Endothelial cell of umbilical vein (primary cell): ENCODE data around the gene FBXL22. TPM values are rescaled to one million over a fixed set of nuclear protein-coding genes. Genes with fewer than 3 reads are reported as not detected.

Experiments
- BruUV-seq: library from RNA; stranded (reverse); fragments of 400-500 nt; replicated peaks from 2 replicates; lab custom pipeline; 2021; lab: Mats Ljungman, UMichigan
- CTCF ChIA-PET: fragments of 300-600, 350-600 bp; sonication (Branson Sonifier 250); formaldehyde crosslinking; loops from one replicate; lab custom pipeline; 2021; ENCODE audit warnings: antibody characterized with exemption, inconsistent platforms; lab: Charles Lee
- POLR2A ChIA-PET: fragments of 300-600, 350-600 bp; sonication (Branson Sonifier 250); formaldehyde crosslinking; loops from one replicate; lab custom pipeline; 2021; ENCODE audit warnings: antibody characterized with exemption, inconsistent platforms; lab: Charles Lee
- DNase-seq: peaks from one replicate; pipeline ENCODE4 v3.0.0-alpha.2; 2011; ENCODE audit warnings: low read depth, low spot score
- FAIRE-seq: peaks from 2 replicates; lab custom pipeline; 2011; peaks lifted over from hg19 to GRCh38; lab: Jason Lieb, UNC
- H2AFZ ChIP-seq: 2 replicates; pipeline ENCODE4 v1.6.0; 2012; ENCODE audit warnings: low read depth, low read length, control low read depth, inconsistent platforms
- H3K27ac ChIP-seq: 2 replicates; pipeline ENCODE4 v1.5.1; 2011; ENCODE audit warnings: low read depth, mild to moderate bottlenecking, control low read depth, low read length, moderate library complexity; ENCODE audit not compliant: insufficient read depth
- H3K27me3 ChIP-seq, 2 experiments: 2 replicates each; pipeline versions ENCODE4 v1.6.0 to v1.6.1; 2011; ENCODE audit warnings: low read length in 2 of 2, mixed read lengths in 1 of 2; ENCODE audit not compliant: control insufficient read depth in 2 of 2, insufficient read depth in 2 of 2
- H3K36me3 ChIP-seq, 2 experiments: 2 replicates in 1 of 2; 3 replicates in 1 of 2; pipeline ENCODE4 v1.5.1; 2011; ENCODE audit warnings: low read length in 2 of 2, mild to moderate bottlenecking in 1 of 2, moderate library complexity in 1 of 2; ENCODE audit not compliant: control insufficient read depth in 2 of 2, insufficient read depth in 2 of 2; ENCODE audit errors: extremely low read depth in 1 of 2
- H3K4me1 ChIP-seq: 3 replicates; pipeline ENCODE4 v1.5.1; 2011; ENCODE audit warnings: mild to moderate bottlenecking, low read length; ENCODE audit not compliant: control insufficient read depth, insufficient read depth; ENCODE audit errors: extremely low read depth
- H3K4me2 ChIP-seq: 2 replicates; pipeline ENCODE4 v1.6.1; 2011; ENCODE audit warnings: low read length, control low read depth, mixed read lengths; ENCODE audit not compliant: insufficient read depth
- H3K4me3 ChIP-seq, 3 experiments: fragments of 200-600 bp in 1 of 3; sonication (generic), shearing (Covaris generic) in 1 of 3; replicated peaks in 1 of 3; 2 replicates each; pipeline ENCODE4 v1.5.1; 2011 to 2016; ENCODE audit warnings: control low read depth in 3 of 3, low read length in 3 of 3, mild to moderate bottlenecking in 2 of 3, inconsistent platforms in 1 of 3, low read depth in 1 of 3, moderate library complexity in 1 of 3; ENCODE audit not compliant: insufficient read depth in 1 of 3
- H3K79me2 ChIP-seq: 2 replicates; pipeline ENCODE4 v1.6.0; 2012; ENCODE audit warnings: low read length, inconsistent platforms; ENCODE audit not compliant: control insufficient read depth, insufficient read depth
- H3K9ac ChIP-seq: replicated peaks from 2 replicates; pipeline ENCODE3; 2011; ENCODE audit warnings: low read length, control low read depth; ENCODE audit not compliant: insufficient read depth; ENCODE audit errors: extremely low read depth
- H3K9me1 ChIP-seq: replicated peaks from 3 replicates; pipeline ENCODE4 v1.6.0; 2011; ENCODE audit warnings: mild to moderate bottlenecking, low read length; ENCODE audit not compliant: control insufficient read depth, insufficient read depth; ENCODE audit errors: extremely low read depth
- H3K9me3 ChIP-seq: replicated peaks from 2 replicates; pipeline ENCODE4 v1.5.1; 2012; ENCODE audit warnings: low read length, inconsistent platforms; ENCODE audit not compliant: control insufficient read depth, insufficient read depth
- H4K20me1 ChIP-seq: replicated peaks from 2 replicates; pipeline ENCODE3; 2011; ENCODE audit warnings: mild to moderate bottlenecking, low read length; ENCODE audit not compliant: control insufficient read depth, insufficient read depth; ENCODE audit errors: extremely low read depth
- FOS ChIP-seq: IDR thresholded peaks from 2 replicates; pipeline ENCODE4 v1.6.1; 2011; ENCODE audit warnings: mild to moderate bottlenecking, low read length, moderate library complexity, borderline replicate concordance; ENCODE audit not compliant: insufficient read depth
- GATA2 ChIP-seq: IDR thresholded peaks from 2 replicates; pipeline ENCODE4 v1.7.0; 2011; ENCODE audit warnings: low read depth, mild to moderate bottlenecking, moderate library complexity, mixed read lengths, low read length; ENCODE audit not compliant: insufficient read length, insufficient read depth
- MAX ChIP-seq: IDR thresholded peaks from 2 replicates; pipeline ENCODE4 v1.6.1; 2011; ENCODE audit not compliant: insufficient read depth, insufficient read length
- POLR2A ChIP-seq: IDR thresholded peaks from 2 replicates; pipeline ENCODE4 v1.6.1; 2012; ENCODE audit warnings: low read depth, mild to moderate bottlenecking, control low read depth, low read length
- POLR2AphosphoS5 ChIP-seq: IDR thresholded peaks from 2 replicates; pipeline ENCODE4 v1.6.1; 2012; ENCODE audit warnings: low read depth, mild to moderate bottlenecking, control low read depth, low read length, moderate library complexity; ENCODE audit not compliant: insufficient read depth
- dilution Hi-C: fragments of 300-500 bp; cut with MboI; formaldehyde crosslinking; loops from one replicate; pipeline ENCODE4 v1.15.0; 2019; ENCODE audit warnings: low sequenced_read_pairs; ENCODE audit not compliant: extremely low pct_ligation_motif_present
- intact Hi-C: fragments of 100-400 bp; cut with micrococcal nuclease; formaldehyde crosslinking; loops from one replicate; pipeline ENCODE4 v1.10.0; 2022
- polyA plus RNA-seq, 4 experiments: library from polyadenylated mRNA; depleted of rRNA in 3 of 4; stranded (reverse) in 3 of 4; unstranded in 1 of 4; fragments of >200 nt; gene quantifications; 2 replicates each; pipeline versions ENCODE4 v1.2.1 to v1.2.3, GENCODE V29; 2011 to 2012; ENCODE audit warnings: missing spikeins in 1 of 4
- total RNA-seq: library from RNA; stranded (reverse); gene quantifications from 2 replicates; pipeline ENCODE4 v1.2.3, GENCODE V29; 2021

Gene FBXL22
- total and polyA plus RNA-seq, 2 donors (not counting 3 experiments of a cell fraction or from before 2014, with no cell fraction given): 0.06 TPM; not detected in 1

- H3K4me2 ChIP-seq: no peak overlapping the region
- H4K20me1 ChIP-seq: no peaks in the 10 kb centered on the region
- BruUV-seq: no TSS peak
- no peaks in the 10 kb centered on the region for H3K9me1 ChIP-seq
- H3K79me2 ChIP-seq: no peaks in the 10 kb centered on the region
- H2AFZ ChIP-seq: no peak overlapping the region
- no peaks in the 10 kb centered on the region for H3K9me3 ChIP-seq
- H3K4me3 ChIP-seq: no peak overlapping the region
- dilution Hi-C loops: no loop called here
- peaks cover 15 to 25% of the 10 kb centered on the region in 2 experiments for H3K36me3 ChIP-seq
- no peaks in the 10 kb centered on the region for H3K4me1 ChIP-seq
- intact Hi-C loops: no loop called here
- ChIA-PET CTCF (interaction anchor here (3.0 kb wide), 1 partner anchor 13 kb away, joined by 17 read pairs; no protein-coding TSS in a partner anchor), POLR2A (no interaction called here)
- TF ChIP-seq GATA2: no peak
- TF ChIP-seq POLR2A: no peak
- no peak for TF ChIP-seq POLR2AphosphoS5
- no peak for TF ChIP-seq MAX
- no peak for FAIRE-seq
- no peak overlapping the region for H3K27ac ChIP-seq
- no peak for DNase-seq
- no peaks in the 10 kb centered on the region for H3K27me3 ChIP-seq
- H3K9ac ChIP-seq: no peak overlapping the region
Observed at GRCh38 chr15:63623232-63623969, 26.2 kb downstream of the FBXL22 start.

DNA sequence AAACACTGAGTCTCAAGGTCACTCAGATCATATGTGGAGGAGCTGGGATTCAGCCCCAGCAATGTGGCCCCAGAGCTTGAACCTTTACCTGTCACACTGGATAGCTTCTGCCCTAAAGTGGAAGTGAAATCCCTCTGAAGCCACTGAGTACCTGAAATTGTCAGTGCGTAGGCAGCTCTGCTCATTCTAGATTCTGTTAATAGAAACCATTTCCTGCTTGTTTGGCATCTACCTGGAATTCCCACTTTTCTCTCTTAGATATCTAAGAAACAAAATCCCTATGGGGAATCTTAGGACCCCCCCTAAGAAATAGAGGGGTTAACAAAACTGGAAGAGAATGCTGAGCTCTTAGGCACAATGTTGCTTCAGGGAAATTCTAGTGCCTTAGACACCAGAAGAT lies 29.8 kb downstream of the FBXL22 start:
- Histone ChIP-seq H3K9ac (no peak overlapping the region), H3K36me3 (peaks cover 28 to 32% of the 10 kb centered on the region in 2 experiments), H3K79me2 (no peaks in the 10 kb centered on the region), H3K27me3 (no peaks in the 10 kb centered on the region), H4K20me1 (peaks cover 2% of the 10 kb centered on the region), H3K9me3 (no peaks in the 10 kb centered on the region), H3K4me1 (no peaks in the 10 kb centered on the region), H3K4me2 (no peak overlapping the region), H2AFZ (no peak overlapping the region), H3K4me3 (no peak overlapping the region), H3K27ac (no peak overlapping the region), H3K9me1 (no peaks in the 10 kb centered on the region)
- FAIRE-seq (no peak), DNase-seq (no peak)
- intact Hi-C loops (no loop called here), dilution Hi-C loops (no loop called here)
- POLR2A ChIA-PET: no interaction called here
- CTCF ChIA-PET: interaction anchor here (2.1 kb wide), 1 partner anchor 17 kb away, joined by 14 read pairs; no protein-coding TSS in a partner anchor
- no peak for TF ChIP-seq FOS
- no TSS peak for BruUV-seq
